CD4-positive, alpha-beta T cell treated with Interleukin-4 for 1 hour (primary cell): Measurements from ENCODE around the gene TEF.
A peak's percentile ranks its signal among the peaks of the same experiment; 100 is the strongest.

ENCODE experiments used
- DNase-seq, 2 donors: peaks; one replicate each; pipeline ENCODE4 v3.0.0-alpha.2; 2020 to 2022

Gene TEF, protein sequence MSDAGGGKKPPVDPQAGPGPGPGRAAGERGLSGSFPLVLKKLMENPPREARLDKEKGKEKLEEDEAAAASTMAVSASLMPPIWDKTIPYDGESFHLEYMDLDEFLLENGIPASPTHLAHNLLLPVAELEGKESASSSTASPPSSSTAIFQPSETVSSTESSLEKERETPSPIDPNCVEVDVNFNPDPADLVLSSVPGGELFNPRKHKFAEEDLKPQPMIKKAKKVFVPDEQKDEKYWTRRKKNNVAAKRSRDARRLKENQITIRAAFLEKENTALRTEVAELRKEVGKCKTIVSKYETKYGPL

DNA sequence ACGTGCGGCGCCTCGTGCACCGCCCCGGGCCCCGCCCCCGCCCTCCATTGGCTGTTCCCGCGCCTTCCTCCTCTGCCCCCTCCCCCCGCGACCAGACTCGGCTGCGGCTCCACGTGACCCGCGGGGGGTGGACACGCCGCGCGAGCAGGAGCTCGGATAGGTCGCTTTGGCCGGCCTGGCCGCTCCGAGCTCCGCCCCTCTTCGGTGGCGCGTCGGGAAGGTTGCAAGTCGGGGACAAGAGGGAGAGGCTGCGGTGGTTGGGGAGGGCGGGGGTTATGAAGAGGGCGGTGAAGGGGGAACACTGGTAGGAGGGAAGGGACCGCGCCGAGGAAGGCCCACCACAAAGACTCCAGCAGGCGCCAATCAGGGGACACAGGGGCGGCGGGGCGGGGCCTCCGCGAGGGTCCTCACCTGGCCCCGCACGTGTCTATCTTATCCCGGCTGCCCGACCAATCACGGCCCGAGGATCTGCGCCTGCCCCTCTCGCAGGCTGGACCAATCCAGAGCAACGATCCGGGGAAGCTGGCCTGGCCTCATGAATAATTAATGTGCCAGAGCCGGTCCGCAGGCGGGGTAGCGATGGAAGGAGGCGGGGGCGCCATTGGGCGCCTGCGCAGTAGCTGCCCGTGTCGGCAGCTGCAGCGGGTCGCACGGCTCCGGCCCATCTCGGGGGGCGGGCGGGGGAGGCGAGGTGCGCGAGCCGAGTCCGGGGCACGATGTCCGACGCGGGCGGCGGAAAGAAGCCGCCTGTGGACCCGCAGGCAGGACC, at the start of gene TEF:
Gene TEF (plus strand): TSS at position 614 of the 769 bp plus-strand sequence. CDS start 103 bp downstream, at position 717.
- DNase-seq, result peak; percentile 99

DNA sequence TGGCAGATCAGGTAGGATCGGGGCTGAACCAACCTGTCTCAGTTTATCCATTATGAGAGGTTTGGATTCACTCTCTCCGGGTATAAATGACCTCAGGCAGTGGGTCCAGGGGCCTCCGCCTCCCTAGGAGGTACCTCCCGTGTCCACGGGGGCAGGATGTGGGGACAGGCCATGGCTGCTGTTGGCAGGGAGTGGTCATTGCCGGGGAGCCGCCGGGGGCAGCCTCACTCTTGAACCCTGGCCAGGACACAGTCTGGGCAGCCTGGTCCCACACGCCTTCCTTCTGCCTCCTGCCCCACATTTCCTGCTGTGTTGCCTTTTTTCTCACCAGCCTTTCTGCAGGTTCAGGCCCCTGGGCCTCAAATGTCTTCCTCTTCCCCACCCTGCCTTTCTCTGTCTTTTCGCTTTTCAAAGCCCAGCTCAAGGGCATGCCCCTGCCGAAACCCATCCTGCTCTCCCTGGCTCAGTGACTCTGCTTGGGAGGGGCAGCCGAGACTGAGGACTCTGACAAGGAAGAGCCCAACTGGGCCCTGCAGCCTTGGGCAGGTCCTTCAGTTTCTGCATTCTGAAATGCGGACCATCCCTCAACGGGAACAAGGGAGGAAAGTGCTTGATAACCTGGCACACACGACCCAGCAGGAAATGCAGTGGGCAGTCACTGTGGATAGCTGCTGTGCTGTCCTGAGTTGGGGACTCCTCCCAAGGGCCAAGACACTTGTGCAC, 49.4 kb upstream of the TEF start:
- no peak for DNase-seq

DNA sequence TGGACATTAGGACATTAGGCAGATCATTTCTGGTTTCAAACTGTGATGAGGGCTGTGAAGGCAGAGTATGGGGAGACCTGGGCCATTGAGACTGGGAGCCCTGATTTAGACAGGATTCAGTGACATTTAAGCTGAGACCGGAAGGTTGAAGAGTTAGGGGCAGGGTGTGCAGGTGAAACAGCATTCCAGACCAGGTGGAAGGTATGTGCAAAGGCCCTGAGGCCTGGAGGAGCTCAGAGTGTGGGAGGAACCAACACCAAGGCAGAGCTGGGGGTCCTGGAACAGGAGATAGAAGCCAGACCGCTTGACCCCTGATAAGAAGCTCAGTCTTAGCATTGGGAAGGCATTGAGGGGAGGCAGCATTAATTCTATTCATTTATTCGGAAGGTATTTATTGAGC, 47.9 kb upstream of the TEF start:
- DNase-seq, result no peak

DNA sequence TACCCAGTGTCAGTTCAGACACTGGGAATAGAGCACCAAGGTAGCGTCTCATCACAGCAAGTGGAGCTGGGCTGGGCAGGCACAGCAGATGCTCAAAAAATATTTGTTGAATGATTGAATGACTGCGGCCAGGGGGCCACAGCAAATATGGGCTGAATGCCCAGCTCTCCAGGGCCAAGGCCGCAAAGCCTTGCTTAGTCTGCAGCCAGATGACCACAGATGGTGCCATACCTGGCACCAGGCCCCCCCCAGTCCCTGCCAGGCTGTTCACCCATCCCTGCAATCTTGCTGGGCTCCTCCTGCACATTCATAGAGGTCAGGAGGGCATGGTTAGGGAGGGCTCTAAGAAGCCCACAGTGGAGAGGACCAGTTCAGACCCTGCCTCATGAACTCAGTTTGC, 47.5 kb upstream of the TEF start:
- DNase-seq, result no peak

DNA sequence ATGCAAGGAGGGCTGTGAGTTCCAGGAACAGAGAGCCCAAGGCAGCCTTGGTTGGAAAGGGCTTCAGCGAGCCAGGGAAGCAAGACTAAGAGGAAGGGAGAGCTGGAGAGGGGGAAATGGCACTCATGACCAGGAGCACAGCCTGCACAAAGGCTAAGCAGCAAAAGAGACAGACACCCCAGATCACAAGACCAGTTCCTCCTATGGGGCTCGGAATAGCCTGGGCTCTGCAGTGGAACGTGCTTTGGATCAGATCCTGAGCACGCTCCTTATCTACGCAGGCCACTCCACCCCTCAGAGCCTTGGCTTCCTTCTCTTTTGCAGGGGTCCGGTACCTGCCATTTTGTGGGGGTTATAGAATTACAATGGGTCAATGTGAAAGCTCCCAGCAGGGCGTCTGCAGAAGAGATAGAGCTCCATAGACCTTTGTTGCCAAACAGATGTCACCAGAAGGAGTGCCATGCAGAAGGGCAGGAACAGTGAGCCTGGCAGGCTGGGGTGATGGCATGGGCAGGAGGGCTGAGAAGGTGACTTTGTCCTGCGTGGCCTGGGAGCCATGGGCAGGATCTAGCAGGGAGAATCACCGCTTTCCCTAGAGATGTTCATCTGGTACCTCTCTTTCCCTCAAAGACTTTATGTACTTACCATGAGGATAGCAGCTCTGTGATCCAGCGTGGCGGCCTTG, 46.6 kb upstream of the TEF start:
- DNase-seq, result no peak

DNA sequence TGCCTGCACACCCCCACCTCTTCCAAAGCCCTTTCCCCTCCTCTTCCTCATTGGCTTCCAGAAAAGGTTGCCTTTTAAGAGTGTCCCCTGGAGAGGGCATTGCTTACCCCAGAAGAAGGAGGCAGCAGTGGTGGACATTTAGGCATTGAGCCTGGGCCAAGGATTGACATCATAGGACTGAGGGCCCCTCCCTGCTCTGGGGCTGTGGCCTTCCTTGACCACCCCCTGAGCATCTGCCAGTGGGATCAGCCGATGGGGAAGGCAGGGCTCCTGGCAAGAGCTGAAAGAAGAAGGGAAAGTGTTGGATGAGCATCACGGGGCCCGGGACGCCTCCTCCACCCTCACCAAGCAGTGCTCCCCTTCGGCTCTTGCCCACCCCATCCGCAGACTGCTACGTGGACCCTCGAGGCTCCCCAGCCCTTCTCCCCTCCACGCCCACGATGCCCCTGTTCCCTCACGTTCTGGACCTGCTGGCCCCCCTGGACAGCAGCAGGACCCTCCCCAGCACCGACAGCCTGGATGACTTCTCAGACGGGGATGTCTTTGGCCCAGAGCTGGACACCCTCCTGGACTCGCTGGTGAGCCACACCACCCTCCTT, 43.0 kb upstream of the TEF start:
- no peak for DNase-seq

DNA sequence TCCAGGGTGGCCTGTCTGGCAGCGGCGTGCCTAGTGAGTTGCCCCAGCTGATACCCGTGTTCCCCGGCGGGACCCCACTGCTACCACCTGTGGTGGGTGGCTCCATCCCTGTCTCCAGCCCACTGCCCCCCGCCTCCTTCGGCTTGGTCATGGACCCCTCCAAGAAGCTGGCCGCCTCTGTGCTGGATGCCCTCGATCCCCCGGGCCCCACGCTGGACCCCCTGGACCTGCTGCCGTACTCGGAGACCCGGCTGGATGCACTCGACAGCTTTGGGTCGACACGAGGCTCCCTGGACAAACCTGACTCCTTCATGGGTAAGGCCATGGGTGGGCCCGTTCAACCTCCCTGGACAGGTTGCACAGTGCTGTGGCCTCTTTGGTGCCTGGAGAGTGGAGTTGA, 41.9 kb upstream of the TEF start:
- no peak for DNase-seq

DNA sequence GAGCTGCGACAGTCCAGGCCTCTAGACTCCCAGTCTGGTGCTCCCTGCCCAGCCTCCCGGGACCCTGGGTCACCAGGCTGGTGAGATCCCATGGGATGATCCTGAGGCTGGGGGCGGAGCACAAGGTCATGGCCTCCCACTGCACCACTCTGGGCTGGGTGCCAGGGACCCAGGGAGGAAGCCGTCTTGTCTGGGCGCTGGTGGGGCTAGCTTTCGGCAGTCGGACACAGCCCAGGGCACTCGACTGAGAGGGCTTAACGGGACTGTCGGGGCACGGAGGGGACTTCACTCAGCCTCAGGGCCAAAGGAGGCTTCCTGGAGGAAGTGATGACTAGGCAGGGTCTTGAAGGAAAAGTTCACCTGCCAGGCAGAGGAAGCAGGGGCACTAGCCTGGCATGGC, 41.4 kb upstream of the TEF start:
- DNase-seq, result no peak

DNA sequence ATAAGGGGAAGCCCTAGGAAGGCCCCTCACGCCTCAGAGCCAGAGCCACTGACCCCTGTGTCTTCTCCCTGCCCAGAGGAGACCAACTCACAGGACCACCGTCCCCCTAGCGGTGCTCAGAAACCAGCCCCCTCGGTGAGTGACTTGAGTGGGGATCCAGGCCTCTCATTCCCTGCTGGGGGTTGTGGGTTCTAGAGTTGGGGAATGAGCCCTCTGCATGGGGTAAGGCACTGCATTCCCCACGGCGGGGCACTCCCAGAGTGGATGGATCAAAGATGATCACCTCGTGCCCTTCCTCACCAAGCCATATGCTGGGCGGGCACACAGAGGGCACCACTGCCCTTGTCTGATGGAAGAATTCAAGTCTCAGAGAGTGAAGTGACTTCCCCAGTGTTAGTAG, 40.7 kb upstream of the TEF start:
- no peak for DNase-seq

DNA sequence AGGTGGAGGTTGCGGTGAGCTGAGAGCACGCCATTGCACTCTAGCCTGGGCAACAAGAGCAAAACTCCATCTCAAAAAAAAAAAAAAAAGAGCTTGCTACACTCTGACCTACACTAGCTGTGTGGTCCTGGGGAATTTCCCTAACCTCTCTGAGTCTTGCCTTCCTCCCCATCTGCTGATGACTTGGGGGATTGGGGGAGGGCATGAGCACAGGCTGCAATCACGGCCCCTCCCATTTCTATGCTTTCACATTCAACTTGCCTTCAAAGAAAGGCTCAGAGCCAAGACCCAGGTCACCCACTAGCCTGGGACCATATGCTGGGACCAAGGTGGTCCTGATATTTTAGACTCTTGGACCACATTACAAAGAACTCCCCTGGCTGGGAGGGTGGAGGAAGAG, 39.8 kb upstream of the TEF start:
- no peak for DNase-seq

DNA sequence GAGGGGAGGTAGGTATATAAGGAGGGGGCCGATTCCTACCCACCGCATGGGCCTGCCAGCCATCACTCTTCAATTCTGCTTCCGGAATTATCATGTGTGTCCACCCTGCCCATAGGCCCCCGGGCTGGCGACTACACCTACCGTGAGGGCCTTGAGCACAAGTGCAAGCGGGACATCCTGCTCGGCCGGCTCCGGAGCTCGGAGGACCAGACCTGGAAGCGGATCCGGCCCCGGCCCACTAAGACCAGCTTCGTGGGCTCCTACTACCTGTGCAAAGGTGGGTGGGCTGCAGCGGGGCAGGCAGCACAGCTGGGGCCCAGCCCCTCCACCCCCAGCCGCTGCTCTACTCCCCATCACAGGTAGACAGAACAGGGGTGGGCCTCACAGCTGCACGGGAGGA, 38.4 kb upstream of the TEF start:
- no peak for DNase-seq

DNA sequence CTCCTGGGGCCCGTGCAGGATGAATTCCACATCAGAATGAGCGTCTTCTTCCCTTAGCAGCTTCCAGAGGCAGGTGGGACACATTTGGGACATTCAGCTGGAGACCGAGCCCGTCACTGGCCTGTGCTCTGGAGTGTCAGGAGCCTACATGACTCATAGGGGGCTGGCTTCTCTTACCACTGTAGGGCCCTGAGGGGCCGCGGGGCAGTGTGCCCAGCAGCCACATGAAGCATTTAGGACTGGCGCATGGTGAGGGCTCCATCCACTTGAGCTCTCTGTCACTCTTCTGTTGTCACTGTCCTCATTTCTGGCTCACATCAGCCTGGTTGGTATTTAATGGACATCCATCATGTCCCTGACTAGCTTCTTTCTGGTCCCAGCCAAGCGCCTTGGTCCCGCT, 38.0 kb upstream of the TEF start:
- no peak for DNase-seq

DNA sequence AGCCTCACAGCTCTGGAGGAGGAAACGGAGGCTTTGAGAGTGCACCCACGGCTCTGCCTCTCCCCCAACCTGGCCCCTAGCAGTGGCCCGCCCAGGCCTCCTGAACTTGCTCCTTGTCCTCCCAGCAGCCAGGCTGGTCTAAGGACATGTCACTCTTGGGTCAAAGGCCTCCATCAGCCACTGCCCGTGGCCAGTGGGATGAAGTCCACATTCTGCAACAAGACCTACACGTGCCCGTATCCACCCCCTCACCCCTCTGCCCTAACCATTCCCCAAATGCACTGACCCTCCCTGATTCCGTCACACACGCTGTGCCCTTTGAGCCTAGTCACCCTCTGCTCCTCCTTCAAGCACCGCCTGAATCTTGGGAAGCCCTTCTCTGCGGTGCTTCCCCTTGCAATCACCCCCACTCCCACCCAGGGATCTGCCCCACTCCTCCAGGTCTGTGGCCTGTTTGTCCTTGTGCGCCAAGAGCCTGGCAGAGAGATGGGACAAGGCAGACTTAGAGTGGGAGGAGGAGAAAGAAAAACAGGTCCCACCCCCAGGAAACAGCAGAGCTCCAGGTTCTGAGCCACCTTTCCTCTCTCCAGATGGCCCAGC, 37.5 kb upstream of the TEF start:
- DNase-seq, result no peak

DNA sequence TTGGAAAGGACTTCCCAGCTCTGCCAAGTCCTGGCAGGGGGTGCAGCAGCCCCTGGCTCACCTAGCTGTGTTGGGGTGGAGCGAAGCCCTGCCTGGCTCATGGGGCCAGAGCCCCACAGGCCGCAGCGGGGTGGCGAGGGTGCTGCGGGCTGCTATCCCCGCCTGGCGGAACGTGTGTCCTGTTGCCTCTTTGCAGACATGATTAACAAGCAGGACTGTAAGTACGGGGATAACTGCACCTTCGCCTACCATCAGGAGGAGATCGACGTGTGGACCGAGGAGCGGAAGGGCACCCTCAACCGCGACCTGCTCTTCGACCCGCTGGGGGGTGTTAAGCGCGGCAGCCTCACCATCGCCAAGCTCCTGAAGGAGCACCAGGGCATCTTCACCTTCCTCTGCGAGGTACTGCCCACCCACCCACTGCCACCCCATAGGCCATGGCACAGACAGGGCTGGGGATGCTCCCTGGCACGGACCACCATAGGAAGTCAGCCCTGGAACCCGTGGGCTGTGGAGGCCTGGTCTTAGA, 35.9 kb upstream of the TEF start:
- DNase-seq, result no peak

DNA sequence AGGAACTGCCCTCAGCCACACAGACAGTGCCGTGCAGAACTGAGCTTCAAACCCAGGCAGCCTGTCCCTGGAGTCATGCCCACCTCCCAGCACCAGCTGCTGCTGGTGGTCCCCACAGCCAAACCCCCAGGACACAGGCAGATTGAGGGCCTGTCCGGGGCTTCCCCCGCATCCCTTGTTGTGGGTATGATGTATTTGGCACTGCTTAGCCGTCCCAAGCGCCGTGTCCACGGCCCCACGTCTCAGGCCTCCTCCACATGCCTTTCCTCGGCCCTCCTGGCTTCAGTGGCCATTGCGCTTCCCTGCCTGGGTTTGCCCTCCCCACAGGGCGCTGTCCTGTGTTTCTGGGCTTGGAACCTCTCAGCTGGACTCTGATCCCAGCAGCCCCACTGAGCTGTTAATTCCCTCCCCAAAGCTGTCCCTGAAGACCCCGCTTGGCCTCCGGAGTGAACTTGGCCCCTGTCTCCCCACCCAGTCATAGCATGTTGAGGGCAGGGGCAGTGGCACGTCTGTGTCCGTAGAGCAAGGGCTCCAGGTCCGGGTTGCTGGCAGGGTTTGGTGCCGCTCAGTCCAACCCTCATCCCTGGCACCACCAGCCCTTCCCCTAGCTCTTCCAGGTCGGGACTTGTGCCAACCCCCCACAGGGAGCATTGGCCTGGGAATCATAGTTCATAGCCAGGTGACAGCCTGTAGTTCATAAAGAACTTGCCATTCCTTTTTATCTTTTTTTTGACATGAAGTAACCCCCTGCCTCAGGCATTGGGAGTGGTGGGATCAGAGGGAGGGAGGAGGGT, 34.5 kb upstream of the TEF start:
- DNase-seq, result no peak

DNA sequence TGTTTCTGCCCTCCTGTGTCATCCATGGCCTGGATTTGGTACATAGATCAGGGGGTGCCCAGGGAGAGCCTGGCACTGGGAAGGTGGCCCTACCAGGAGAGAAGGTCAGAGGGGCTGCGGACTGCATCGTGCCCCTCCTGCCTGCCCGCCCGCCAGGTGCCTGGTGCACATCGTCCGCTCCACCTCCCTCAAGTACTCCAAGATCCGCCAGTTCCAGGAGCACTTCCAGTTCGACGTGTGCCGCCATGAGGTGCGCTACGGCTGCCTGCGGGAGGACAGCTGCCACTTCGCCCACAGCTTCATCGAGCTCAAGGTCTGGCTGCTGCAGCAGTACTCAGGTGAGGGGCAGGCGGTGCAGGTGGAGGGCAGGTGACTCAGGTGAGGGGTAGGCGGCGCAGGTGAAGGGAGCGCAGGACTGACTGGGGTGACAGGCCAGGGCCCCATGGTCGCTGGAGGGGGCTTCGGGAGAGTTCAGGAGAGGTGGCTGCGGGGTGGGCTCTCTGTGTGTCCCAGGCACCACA, 32.7 kb upstream of the TEF start:
- no peak for DNase-seq

DNA sequence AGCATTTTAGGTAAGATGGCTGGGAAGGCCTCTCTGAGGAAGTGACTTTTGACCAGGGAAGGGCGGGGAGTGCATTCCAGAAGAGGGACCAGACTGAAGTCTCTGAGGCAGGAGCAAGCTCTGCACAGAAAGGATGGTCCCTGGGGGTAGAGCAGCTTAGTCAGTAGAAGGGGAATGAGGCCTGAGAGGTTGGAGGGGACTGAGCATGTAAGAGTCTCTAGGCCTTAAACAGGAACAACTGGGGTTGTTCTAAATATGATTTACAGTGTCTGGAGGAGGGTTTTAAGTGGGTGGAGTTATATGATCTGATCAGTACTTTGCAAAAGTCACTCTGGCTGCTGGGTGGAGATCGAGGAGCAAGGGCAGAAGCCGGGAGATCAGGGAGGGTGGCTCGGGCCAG, 31.7 kb upstream of the TEF start:
- no peak for DNase-seq

DNA sequence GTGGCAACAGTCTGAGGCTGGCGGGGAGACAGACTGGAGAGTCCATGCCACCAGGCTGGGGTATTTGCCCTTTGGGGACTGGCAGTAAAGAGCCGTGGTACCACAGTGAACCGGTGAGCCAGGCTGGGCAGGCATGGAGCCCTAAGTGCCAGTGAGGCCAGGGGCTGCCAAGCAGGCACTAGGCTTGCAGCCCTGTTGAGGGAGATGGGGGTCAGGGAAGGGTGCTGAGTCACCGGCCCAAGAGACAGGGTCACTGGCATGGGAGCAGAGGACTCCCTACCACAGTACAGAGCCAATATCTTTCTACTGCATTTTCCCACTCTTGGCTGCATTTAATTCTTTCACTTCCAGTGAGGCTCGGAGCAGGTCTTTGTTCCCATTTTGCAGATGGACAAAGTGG, 30.7 kb upstream of the TEF start:
- DNase-seq, result no peak

DNA sequence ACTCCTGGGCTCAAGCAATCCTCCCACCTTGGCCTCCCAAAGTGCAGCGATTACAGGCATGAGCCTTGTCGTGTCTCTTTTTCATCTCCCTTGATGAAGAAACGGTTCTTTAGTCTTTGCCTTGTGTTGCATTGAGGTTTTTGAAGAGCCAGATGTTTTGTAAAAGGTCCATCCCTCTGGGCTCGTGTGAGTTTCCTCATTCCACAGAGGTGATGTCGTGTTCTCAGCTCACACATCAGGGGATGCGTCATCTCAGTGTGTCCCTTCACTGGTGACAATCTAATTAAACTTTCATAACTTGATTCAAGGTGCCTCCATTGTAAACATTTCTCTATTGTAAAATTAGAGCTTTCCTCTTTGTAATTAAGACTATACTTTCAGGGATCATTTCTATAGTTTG, 29.7 kb upstream of the TEF start:
- no peak for DNase-seq

DNA sequence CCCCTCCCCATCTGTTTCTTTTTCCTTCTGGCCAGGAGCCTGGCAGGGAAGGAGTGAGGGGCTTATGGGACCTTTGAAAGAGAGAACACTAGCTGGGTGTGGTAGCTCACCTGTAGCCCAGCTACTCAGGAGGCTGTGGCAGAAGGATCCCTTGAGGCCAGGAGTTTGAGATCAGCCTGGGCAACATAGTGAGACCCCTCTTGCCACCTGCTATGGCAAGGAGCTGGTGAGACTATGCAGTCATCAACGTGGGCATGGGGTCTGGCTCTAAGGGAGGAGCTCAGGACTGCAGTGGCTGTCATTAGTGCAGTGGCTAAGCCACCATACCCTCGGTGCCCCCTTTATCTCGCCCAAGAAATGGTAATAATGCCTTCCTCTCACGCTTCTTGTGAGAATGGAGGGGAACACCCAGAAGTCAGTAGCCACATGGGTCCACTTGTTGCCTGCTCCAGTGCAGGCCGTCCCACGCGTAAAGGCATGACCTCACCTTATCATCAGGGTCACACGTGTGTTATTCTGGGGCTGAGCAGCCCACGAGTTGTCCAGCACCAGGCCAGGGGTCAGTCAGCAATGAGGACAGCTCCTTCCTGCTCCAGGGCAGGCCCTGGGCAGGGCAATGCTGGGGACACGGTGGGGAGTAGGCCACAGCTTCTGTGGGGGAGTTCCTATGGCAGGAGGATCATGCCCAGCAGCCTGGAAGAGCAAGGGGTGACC, 27.7 kb upstream of the TEF start:
- no peak for DNase-seq

DNA sequence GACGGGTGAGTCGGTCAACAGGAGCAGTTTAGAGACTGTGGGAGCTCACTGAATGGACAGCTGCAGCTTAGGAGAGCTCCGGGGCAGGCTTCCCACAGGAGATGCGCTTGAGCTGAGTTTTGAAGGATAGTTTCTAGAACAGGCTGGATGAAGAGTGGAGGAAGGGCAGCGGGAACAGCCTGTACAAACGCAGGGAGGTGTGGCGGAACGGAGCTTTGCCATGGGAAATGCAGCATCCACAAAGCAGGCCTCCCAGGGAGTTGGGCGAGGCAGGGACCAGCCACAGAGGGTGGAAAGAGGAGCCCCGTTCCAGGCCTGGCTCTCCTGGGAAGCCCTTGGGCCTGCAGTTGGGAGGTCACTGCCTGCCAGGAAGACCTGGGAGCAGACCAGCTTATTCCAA, 26.8 kb upstream of the TEF start:
- no peak for DNase-seq
